IPS DF 6.9 (cell line): ENCODE measurements around the gene FOCAD.

Experiments used
- DNase-seq: peaks from one replicate; pipeline ENCODE4 v3.0.0-alpha.2; 2013; ENCODE audit warnings: low read depth, low spot score
- H3K27ac ChIP-seq: one replicate; pipeline ENCODE4 v1.5.1; 2013; ENCODE audit warnings: low read length, control low read depth
- H3K27me3 ChIP-seq: 2 replicates; pipeline ENCODE4 v1.6.1; 2013; ENCODE audit warnings: mild to moderate bottlenecking, low read length; ENCODE audit not compliant: control insufficient read depth, insufficient read depth
- H3K36me3 ChIP-seq: 2 replicates; pipeline ENCODE4 v1.6.1; 2013; ENCODE audit warnings: low read length; ENCODE audit not compliant: control insufficient read depth, insufficient read depth
- H3K4me1 ChIP-seq: 2 replicates; pipeline ENCODE4 v1.6.1; 2013; ENCODE audit warnings: low read length; ENCODE audit not compliant: control insufficient read depth, insufficient read depth
- H3K4me3 ChIP-seq: 2 replicates; pipeline ENCODE4 v1.5.1; 2013; ENCODE audit warnings: mild to moderate bottlenecking, low read length
- H3K9me3 ChIP-seq: 2 replicates; pipeline ENCODE4 v1.6.1; 2013; ENCODE audit warnings: low read length, inconsistent platforms; ENCODE audit not compliant: control insufficient read depth, insufficient read depth
- whole genome bisulfite sequencing: extraction: QIAGEN DNeasy Blood & Tissue Kit; methylation state at CpG from one replicate; pipeline ENCODE4 v1.1.7; 2013; ENCODE audit warnings: mixed read lengths, missing lambda C conversion rate; ENCODE audit not compliant: insufficient read length, insufficient coverage; 5-methylcytosine and 5-hydroxymethylcytosine counted together

FOCAD gene

GRCh38 chr9:21029661-21030060 is 345.6 kb downstream of the FOCAD start:
- no CpG with 5 or more reads among the region's 8 CpGs for WGBS

GRCh38 chr9:21030389-21031035 is 346.5 kb downstream of the FOCAD start:
- Histone ChIP-seq H3K4me3 (no peak overlapping the region), H3K4me1 (no peaks in the 10 kb centered on the region; the same call in 1 of the 2 replicates), H3K36me3 (no peaks in the 10 kb centered on the region), H3K27me3 (no peaks in the 10 kb centered on the region), H3K27ac (no peak overlapping the region), H3K9me3 (no peaks in the 10 kb centered on the region)
- no peak for DNase-seq
- WGBS, result no CpG with 5 or more reads among the region's 5 CpGs

More at GRCh38 chr9:21029661-21030060, 345.6 kb downstream of the FOCAD start:
- no peaks in the 10 kb centered on the region for H3K27me3 ChIP-seq
- H3K27ac ChIP-seq, result no peak overlapping the region
- no peaks in the 10 kb centered on the region; the same call in 1 of the 2 replicates for H3K4me1 ChIP-seq
- no peak for DNase-seq
- H3K36me3 ChIP-seq, result no peaks in the 10 kb centered on the region
- no peak overlapping the region for H3K4me3 ChIP-seq
- no peaks in the 10 kb centered on the region for H3K9me3 ChIP-seq

DNA sequence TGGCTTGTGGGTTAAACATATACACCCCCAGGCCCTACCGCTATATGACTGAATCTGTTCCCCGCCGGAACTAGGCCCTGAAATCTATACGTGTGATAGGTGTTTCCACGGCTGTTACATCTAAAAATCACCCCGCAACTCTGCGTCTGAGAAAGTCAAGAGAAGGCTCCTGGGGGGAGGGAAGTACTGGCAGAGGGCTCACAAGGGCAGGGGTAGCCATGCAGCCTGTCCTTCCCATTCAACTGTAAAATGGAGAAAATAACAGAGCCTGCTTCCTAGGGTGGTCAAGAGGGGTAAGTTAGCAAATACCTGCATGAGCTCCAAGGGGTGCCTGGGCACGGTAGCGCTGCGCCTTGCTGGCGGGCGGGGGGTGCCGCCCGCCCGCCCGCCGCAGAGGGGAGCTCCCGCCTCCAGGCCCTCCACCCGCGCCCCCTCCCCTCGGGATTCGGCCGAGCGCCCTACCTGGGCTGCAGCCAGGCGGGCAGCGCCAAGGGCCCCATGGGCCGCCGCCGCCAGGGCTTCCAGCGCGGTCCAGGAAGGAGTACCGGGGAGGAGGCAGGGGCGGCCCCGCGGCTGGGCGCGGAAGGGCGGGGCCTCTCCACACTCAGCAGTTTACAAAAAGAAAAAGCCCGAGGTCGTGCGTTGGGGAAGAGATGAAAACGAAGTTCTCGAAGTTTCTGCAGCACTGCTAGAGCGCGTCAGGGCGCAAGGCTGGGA is 347.2 kb downstream of the FOCAD start, which contains the start of gene HACD4:
Gene HACD4 (minus strand): TSS at position 550 of the 717 bp plus-strand sequence. CDS start 50 bp downstream, at position 500.
- Histone ChIP-seq H3K4me1 (no peaks in the 10 kb centered on the region; the same call in 1 of the 2 replicates), H3K36me3 (no peaks in the 10 kb centered on the region), H3K4me3 (peak within 1 kb of the TSS; percentile 24; the same call in 1 of the 2 replicates), H3K27ac (no peak within 1 kb of the TSS), H3K9me3 (no peaks in the 10 kb centered on the region), H3K27me3 (no peaks in the 10 kb centered on the region)
- no CpG with 5 or more reads among the region's 46 CpGs for WGBS
- DNase-seq, result no peak

DNA sequence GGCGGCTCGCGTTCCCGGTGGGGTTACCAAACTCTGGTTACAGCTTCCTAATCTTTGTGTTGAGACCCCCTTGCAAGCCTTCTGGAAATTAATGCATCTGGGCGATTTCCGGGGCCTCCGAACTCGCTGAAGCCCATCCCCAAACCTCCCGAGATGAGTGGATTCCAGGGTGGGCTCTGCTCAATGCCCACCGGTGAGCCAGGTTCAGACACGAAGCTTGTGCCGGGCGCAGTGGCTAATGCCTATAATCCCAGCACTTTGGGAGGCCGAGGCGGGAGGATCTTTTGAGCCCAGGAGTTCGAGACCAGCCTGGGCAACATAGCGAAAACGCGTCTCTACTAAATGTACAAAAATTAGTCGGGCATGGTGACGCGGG is 347.7 kb downstream of the FOCAD start:
- no CpG with 5 or more reads among the region's 22 CpGs for WGBS
- no peaks in the 10 kb centered on the region for H3K27me3 ChIP-seq
- no peak overlapping the region for H3K27ac ChIP-seq
- H3K4me3 ChIP-seq, result peak overlapping the region; percentile 24; the same call in 1 of the 2 replicates
- no peak for DNase-seq
- H3K36me3 ChIP-seq, result no peaks in the 10 kb centered on the region
- no peaks in the 10 kb centered on the region for H3K9me3 ChIP-seq
- H3K4me1 ChIP-seq, result no peaks in the 10 kb centered on the region; the same call in 1 of the 2 replicates

GRCh38 chr9:21037278-21037677 is 353.2 kb downstream of the FOCAD start:
- H3K36me3 ChIP-seq, result no peaks in the 10 kb centered on the region
- no CpG with 5 or more reads among the region's 2 CpGs for WGBS
- H3K27me3 ChIP-seq, result no peaks in the 10 kb centered on the region
- H3K27ac ChIP-seq, result no peak overlapping the region
- DNase-seq, result no peak
- no peaks in the 10 kb centered on the region for H3K4me1 ChIP-seq
- no peak overlapping the region for H3K4me3 ChIP-seq
- no peaks in the 10 kb centered on the region for H3K9me3 ChIP-seq

- Histone ChIP-seq H3K27me3 (no peaks in the 10 kb centered on the region), H3K27ac (no peak overlapping the region), H3K4me1 (no peaks in the 10 kb centered on the region), H3K4me3 (no peak overlapping the region), H3K9me3 (no peaks in the 10 kb centered on the region), H3K36me3 (no peaks in the 10 kb centered on the region)
- DNase-seq, result no peak
- no CpG with 5 or more reads among the region's 1 CpG for WGBS
Observed at GRCh38 chr9:21039302-21039701, 355.2 kb downstream of the FOCAD start.

GRCh38 chr9:21042466-21042865 is 358.4 kb downstream of the FOCAD start:
- WGBS, result no CpG with 5 or more reads among the region's 4 CpGs
- no peaks in the 10 kb centered on the region for H3K9me3 ChIP-seq
- H3K4me1 ChIP-seq, result no peaks in the 10 kb centered on the region
- H3K27me3 ChIP-seq, result no peaks in the 10 kb centered on the region
- no peak overlapping the region for H3K27ac ChIP-seq
- H3K4me3 ChIP-seq, result no peak overlapping the region
- no peaks in the 10 kb centered on the region for H3K36me3 ChIP-seq
- no peak for DNase-seq

DNA sequence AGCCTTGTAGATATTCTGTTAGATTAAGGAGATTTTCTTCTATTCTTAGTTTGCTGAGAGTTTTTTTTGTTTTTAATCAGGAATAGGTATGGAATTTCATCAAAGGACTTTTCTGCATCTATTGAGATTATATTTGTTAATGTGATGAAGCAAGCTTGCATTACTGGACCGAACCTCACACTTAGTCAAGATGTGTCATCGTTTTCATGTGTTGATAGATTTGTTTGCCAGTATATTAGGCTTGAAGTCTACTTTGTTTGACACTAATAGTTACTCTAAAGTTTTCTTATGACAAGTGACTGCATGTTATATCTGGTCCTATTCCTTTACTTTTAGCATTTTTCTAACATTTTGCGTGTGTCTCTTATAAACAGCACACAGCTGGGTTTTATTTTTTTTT is 359.8 kb downstream of the FOCAD start:
- H3K27ac ChIP-seq, result no peak overlapping the region
- no peaks in the 10 kb centered on the region for H3K27me3 ChIP-seq
- no peaks in the 10 kb centered on the region for H3K36me3 ChIP-seq
- H3K4me1 ChIP-seq, result no peaks in the 10 kb centered on the region
- no peak overlapping the region for H3K4me3 ChIP-seq
- DNase-seq, result no peak
- no peaks in the 10 kb centered on the region for H3K9me3 ChIP-seq
- no CpG with 5 or more reads among the region's 3 CpGs for WGBS
